Measurements from ENCODE around the gene AP1G2. TPM values are rescaled to one million over a fixed set of nuclear protein-coding genes. Genes with fewer than 3 reads are reported as not detected.
A peak's percentile ranks its signal among the peaks of the same experiment; 100 is the strongest.
"Not testable (repeated sequence)": the region's sequence is repeated elsewhere in the genome, so short reads cannot be mapped to it uniquely, and the experiment has no call there.

AP1G2 gene
- total RNA-seq, 1 donor from 2014 or later = 40.5 TPM

GRCh38 chr14:23537351-23538049 is 30.1 kb downstream of the AP1G2 start:
- FAIRE-seq (peak; percentile 91), DNase-seq (ENCODE audit: low read depth) (peak; percentile 27)
- Histone ChIP-seq H3K4me3 (ENCODE audit: low read depth, low read length) (no peak overlapping the region), H3K36me3 (ENCODE audit: control insufficient read depth, insufficient read depth, low read length) (no peaks in the 10 kb centered on the region), H3K27me3 (ENCODE audit: control insufficient read depth, insufficient read depth, low read length) (no peaks in the 10 kb centered on the region)
- no peak for TF ChIP-seq CTCF (IDR thresholded peaks at IDR 0.05; ENCODE audit: insufficient read depth, low read length, severe bottlenecking)

- H3K36me3 ChIP-seq (ENCODE audit: control insufficient read depth, insufficient read depth, low read length); DNase-seq (ENCODE audit: low read depth); H3K4me3 ChIP-seq (ENCODE audit: low read depth, low read length); H3K27me3 ChIP-seq (ENCODE audit: control insufficient read depth, insufficient read depth, low read length); FAIRE-seq: not testable (repeated sequence)
Measured at GRCh38 chr14:23536906-23537305, 30.7 kb downstream of the AP1G2 start.

- TF ChIP-seq CTCF (IDR thresholded peaks at IDR 0.05; ENCODE audit: insufficient read depth, low read length, severe bottlenecking) = no peak
- Histone ChIP-seq H3K4me3 (ENCODE audit: low read depth, low read length) (no peak overlapping the region), H3K27me3 (ENCODE audit: control insufficient read depth, insufficient read depth, low read length) (no peaks in the 10 kb centered on the region), H3K36me3 (ENCODE audit: control insufficient read depth, insufficient read depth, low read length) (no peaks in the 10 kb centered on the region)
- no peak for DNase-seq (ENCODE audit: low read depth)
- FAIRE-seq = no peak
Measured at GRCh38 chr14:23536494-23536893, 31.1 kb downstream of the AP1G2 start.

GRCh38 chr14:23535943-23536342 is 31.6 kb downstream of the AP1G2 start:
- Histone ChIP-seq H3K36me3 (ENCODE audit: control insufficient read depth, insufficient read depth, low read length) (no peaks in the 10 kb centered on the region), H3K27me3 (ENCODE audit: control insufficient read depth, insufficient read depth, low read length) (no peaks in the 10 kb centered on the region), H3K4me3 (ENCODE audit: low read depth, low read length) (no peak overlapping the region)
- FAIRE-seq (no peak), DNase-seq (ENCODE audit: low read depth) (no peak)
- TF ChIP-seq CTCF (IDR thresholded peaks at IDR 0.05; ENCODE audit: insufficient read depth, low read length, severe bottlenecking) = no peak

GRCh38 chr14:23533652-23534435 is 33.7 kb downstream of the AP1G2 start:
- Histone ChIP-seq H3K4me3 (ENCODE audit: low read depth, low read length) (no peak overlapping the region), H3K36me3 (ENCODE audit: control insufficient read depth, insufficient read depth, low read length) (no peaks in the 10 kb centered on the region), H3K27me3 (ENCODE audit: control insufficient read depth, insufficient read depth, low read length) (no peaks in the 10 kb centered on the region)
- no peak for DNase-seq (ENCODE audit: low read depth)
- no peak for TF ChIP-seq CTCF (IDR thresholded peaks at IDR 0.05; ENCODE audit: insufficient read depth, low read length, severe bottlenecking)
- no peak for FAIRE-seq

- DNase-seq (ENCODE audit: low read depth) (no peak), FAIRE-seq (no peak)
- TF ChIP-seq CTCF (IDR thresholded peaks at IDR 0.05; ENCODE audit: insufficient read depth, low read length, severe bottlenecking) = no peak
- no peaks in the 10 kb centered on the region for H3K36me3 ChIP-seq (ENCODE audit: control insufficient read depth, insufficient read depth, low read length)
- H3K27me3 ChIP-seq (ENCODE audit: control insufficient read depth, insufficient read depth, low read length) = no peaks in the 10 kb centered on the region
- H3K4me3 ChIP-seq (ENCODE audit: low read depth, low read length) = no peak overlapping the region
Measured at GRCh38 chr14:23532658-23533057, 34.9 kb downstream of the AP1G2 start.
